Activated CD4-positive, alpha-beta T cell treated with anti-CD3 and anti-CD28 coated beads, Interleukin-2, Interleukin-6, amounts not matched to agents 100 ng/mL and 50 ng/mL, durations not matched to agents 16 hours and 8 hours (primary cell): ENCODE measurements around the gene TRIP10.

Source experiments
- DNase-seq: peaks from one replicate; pipeline ENCODE4 v3.0.0-alpha.2; 2020

Gene TRIP10

DNA sequence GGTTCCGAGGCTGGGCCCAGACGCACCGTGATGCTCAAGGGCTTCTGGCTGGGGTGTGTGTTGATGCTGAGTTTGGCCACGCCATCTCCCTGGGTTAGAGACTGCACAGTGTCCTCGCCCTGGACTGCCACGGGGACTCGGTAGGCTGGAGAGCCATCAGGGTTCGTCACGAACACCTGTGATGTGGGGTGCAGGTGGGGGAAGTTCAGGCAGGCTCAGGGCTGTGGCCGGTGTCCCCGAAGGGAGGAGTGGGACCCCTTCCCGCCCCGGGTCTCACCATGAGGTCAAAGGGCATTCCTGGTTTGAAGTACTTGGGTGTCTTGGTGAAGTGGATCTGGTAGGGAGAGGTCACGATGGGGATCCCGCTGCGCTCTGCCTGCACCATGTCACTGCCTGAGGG lies 27.2 kb upstream of the TRIP10 start:
- no peak for DNase-seq

DNA sequence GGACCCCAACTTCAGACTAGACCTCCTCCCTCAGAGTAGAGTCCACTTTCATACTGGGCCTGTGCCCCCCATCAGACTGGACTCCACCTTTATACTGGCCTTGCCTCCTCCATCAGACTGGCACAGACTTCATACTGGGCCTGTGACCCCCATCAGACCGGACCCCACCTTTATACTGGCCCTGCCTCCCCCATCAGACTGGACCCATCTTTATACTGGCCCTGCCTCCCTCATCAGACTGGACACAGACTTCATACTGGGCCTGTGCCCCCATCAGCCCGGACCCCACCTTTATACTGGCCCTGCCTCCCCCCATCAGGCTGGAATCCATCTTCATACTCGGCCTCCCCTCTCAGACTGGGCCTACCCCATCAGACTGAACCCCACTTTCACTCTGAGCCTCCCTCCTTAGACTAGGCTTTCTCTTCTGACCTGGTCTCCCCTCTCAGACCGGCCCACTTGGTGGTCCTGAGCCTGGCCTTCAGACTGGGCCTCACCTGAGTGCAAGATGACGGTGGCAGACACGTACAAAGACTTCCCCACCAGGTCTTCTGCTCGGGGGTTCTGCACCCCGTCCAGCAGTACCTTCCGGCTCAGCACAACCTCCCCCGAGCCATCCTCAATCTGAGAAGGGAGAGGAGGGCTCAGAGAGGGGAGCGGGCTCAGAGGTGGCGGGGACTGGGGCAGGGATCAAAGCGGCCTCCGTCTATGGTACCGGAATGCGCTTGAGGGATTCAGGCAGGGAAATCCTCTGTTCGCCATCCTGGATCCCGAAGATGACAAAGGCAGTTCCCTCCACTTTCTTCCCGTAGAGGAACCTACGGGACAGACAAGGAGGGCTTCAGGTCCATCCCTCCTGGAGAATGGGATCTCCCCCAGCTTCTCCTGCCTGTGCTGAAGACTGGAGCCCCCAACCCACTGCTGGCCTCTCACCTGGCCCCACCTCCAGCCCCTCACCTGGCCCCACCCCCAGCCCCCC lies 26.5 kb upstream of the TRIP10 start:
- no peak for DNase-seq

DNA sequence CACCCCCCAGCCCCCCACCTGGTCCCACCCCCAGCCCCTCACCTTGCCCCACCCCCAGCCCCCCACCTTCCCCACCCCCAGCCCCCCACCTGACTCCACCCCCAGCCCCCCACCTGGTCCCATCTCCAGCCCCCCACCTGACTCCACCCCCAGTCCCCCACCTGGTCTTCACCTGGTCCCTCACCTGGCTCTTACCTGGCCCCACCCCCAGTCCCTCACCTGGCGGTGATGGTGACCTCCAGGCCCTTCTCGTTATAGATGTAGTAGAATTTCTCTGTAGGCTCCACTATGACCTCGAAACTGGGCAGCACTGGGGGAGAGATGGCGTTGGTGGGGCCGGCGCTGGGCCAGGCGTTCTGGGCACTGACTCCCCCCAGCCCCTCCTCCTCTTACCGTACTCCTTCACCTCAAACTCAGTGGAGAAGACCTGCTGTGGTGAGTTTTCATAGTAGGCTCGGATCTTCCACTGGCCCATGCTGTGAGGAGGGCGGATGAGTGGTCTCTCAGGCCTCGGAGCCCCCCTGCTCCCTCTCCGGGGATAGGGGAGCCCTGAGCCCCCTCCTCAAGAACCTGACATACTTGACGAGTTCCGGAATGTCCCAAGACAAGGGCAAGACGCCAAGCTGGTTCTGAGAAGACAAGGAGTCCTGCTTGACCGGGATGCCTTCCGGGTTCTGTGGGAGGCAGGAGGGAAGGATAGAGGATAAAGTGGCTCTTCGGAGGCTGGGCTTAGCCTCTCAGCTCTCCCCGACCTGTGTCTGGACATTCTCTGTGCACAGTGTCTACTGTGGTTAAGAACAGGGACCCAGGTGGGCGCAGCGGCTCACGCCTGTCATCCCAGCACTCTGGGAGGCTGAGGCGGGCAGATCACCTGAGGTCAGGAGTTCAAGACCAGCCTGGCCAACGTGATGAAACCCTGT lies 25.4 kb upstream of the TRIP10 start:
- DNase-seq = no peak

DNA sequence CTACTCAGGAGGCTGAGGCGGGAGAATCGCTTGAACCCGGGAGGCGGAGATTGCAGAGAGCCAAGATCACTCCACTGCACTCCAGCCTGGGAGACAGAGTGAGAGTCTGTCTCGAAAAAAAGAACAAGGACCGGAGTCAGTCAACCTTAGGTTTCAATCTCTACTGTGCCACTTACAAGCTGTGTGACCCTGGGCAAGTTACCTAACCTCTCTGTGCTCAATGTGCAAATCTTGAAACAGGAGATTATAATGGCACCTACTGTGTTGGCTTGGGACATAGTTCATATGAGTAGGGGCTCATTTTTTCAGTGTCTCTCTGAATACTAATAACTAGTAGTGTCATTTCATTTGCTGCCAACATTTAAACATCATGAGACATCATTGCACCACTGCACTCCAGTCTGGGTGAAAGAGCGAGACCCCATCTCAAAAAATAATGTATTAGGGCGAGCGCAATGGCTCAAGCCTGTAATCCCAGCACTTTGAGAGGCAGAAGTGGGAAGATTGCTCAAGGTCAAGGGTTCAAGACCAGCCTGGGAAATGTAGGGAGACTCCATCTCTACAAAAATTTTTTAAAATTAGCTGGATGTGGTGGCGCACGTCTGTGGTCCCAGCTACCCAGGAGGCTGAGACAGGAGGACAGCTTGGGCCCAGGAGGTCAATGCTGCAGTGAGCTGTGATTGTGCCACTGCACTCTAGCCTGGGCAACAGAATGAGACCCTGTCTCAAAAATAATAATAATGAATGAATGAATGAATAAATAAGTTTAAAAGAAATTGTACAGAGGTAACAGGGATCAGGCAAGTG lies 24.5 kb upstream of the TRIP10 start:
- DNase-seq = no peak

DNA sequence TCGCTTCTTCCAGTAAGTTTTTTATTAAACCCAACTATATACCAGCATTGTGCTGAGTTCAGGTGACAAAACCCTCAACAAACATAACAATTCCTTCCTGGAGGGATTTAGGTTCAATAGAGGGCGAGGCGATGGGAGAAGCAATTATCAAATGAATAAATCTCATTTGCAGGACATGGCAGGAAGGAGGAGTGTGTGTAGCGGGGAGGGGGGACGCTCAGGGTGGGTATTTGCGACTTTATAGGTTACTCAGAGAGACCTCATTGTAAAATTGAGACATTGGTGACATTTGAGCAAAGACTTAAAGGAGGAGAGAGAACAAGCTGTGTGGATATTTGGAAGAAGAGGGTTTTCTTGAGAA lies 22.9 kb upstream of the TRIP10 start:
- DNase-seq = no peak

DNA sequence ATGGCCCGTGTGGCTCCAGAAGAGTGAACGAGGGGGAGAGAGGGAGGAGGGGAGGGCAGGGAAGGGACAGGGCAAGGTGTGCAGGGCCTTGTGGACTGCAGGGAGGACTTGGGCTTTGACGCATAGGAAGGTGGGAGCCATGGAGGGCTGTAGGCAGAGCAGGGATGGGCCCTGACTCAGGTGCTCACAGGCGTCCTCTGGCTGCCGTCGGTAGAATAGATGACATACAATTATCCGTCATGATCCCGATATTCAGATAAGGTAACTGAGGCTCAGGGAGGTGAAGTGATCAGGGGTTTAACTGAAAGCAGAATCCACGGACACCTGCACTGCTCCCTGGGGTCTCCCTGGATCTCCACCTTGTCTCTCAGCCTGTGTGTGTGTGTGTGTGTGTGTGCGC lies 22.4 kb upstream of the TRIP10 start:
- no peak for DNase-seq

DNA sequence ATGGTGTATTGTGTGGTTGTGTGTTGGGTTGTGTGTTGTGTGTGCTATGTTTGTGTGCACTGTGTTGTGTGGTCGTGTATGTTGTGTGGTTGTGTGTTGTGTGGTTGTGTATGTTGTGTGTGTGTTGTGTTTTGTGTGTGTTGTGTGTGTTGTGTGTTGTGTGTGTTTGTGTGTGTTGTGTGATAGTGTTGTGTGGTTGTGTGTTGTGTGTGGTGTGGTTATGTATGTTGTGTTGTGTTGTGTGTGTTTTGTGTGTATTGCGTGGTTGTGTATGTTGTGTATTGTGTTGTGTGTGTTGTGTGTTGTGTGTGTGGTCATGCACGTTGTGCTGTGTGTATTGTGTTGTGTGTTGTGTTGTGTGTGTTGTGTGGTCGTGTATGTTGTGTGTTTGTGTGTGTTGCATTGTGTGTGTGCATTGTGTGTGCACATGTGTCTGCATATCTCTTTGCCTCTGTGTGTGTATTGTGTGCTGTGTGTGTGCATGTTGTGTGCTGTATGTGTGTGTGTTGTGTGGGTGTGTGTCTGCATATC lies 22.0 kb upstream of the TRIP10 start:
- no peak for DNase-seq

DNA sequence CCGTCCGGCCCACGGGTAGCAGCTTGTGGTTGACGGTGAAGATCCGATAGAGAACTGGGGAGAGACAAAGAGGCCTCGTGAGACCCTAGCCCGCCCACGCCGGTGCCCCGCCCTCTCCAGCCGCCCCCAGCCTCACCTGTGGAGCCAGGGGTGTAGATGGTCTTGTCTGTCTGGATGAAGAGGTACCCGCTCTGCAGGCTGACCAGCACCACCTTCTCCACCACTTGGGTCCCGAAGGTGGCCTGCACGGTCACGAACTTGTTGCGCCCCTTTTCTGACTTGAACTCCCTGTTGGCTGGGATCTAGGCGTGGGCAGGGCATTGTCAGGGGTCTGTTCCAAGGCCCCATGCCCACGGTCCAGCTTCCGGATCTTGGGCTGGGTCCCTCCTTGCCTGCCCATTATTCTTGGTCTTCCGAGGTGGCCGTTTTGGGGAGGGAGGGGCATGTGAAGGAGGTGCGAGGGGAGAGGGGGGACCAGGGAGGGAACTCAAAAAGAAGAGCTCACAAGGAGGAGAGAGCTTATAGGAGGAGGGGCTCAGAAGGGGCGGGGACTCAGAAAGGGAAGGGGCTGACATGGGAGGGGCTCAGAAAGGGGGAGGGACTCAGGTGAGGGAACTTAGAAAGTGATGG lies 21.3 kb upstream of the TRIP10 start:
- DNase-seq = no peak

DNA sequence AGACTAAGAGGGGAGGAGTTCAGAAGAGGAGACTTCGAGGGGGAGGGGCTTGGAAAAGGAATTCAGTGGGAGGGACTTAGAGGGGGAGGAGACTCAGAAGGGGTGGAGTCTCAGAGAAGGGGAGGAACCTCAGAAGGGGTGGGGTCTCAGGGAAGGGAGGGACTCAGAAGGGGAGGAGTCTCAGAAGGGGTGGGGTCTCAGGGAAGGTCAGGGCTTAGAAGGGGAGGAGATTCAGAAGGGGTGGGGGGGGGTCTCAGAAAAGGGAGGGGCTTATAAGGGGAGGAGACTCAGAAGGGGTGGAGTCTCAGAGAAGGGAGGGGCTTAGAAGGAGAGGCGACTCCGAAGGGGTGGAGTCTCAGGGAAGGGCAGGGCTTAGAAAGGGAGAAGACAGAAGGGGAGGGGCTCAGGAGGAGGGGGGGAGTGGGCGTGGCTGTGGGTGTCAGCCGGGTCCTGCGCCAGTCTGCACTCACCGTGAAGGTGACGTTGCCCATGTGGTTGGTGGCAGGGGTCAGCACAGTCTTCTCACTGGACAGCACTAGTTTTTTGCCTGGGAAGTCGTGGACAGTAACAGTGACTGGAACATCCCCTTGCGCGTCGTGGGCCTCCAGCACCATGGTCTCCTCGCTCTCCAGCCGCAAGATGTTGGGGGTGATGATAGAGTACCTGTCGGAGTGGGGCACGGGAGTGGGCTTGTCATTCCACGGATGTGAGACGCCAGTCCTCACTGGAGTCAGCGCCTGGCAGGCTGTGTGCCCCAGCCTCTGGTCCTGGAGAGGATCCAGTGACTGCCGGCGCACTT lies 20.5 kb upstream of the TRIP10 start:
- DNase-seq = peak; percentile 37

DNA sequence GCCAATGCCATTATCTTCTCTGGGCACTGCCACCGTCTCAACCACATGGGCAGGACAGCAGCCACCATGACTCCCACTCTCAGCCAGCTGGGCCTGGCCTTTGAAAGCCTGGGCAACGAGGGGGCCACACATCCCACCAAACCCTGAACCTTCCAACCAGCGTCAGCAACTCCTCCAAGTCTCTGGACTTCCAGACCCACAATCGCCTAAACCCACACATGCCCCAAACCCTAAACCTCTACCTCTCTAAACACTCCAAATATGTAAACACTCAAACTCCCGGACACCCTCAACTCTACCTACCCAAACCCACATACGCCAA lies 20.0 kb upstream of the TRIP10 start:
- no peak for DNase-seq

DNA sequence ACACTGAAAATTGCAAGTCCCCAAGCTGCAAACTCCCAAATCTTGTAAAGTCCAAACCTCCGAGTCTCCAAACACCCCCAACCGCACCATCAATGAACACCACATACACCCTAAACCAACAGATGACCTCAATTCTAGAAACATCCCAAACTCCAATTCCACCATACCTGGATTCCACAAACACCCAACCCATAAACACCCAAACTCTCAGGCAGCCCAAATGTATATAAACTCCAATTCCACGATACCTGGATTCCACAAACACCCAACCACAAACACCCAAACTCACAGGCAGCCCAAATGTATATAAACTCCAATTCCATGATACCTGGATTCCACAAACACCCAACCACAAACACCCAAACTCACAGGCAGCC lies 19.5 kb upstream of the TRIP10 start:
- no peak for DNase-seq

DNA sequence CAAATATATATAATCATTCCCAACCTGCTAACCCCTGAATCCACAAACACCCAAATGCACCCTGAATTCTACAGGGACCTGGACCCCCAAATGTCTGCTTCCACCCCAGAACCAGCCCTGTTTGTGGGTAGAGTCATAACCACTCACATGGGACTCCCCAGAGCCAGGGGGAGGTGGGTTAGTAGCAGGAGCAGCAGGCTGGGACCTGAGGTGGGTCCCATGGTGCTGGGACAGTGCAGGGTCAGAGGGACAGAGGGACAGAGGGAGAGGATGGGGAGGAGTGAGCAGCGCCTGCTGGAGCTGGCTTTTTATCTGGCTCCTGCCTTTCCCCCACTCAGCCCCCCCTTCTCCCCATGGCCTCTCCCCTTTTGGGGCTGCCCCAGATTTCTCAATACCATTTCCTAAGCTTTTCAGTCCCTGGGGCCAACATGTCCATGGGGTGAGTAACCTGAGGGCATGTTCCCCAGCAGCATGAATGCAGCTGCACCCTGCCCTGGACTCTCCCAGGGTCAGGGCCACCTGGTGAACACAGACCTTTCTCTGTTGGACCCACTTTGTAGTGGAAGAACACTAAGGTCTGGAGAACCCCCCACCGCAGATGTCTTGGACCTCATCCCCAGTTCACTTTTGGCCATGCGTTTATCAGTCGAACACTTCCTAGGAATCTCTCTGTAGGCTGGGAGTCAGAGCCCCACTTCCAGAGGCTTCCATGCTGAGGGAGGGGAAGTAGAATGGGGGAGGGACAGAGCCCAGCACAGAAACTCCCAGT lies 18.9 kb upstream of the TRIP10 start, which contains the start of gene C3:
Gene C3 (minus strand): TSS at position 282 of the 769 bp plus-strand sequence. CDS start 61 bp downstream, at position 221.
- DNase-seq = no peak

DNA sequence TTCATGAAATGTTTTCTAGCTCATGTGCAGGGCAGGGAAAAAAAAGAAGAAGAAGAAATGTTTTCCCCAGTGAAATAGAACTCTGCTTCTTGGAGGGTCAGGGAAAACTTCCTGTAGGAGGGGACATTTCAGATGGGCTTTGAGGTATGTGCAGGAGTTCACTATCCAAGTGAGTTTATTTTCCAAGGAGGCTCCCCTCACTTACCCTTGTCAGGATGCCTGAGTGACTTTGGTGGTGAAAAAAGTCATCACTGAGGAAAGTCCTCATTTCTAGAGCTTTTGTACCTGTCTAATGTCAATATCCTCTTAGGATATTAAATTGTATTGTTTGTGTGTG lies 18.4 kb upstream of the TRIP10 start:
- no peak for DNase-seq

DNA sequence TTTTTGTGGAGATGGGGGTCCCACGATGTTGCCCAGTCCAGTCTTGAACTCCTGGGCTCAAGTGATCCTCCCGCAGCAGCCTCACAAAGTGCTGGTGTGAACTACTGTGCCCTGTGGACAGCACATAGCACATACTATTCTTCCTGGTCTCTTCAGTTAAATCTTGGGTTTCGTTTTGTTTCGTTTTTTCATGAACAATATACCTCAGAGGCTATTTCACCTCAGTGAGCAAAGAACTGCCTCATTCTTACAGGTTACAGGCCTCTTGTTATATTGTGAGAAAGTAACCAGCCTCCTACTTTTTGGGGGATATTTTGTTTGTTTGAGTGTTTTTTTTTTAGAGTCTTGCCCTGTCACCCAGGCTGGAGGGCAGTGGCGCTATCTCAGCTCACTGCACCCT lies 17.7 kb upstream of the TRIP10 start:
- no peak for DNase-seq

DNA sequence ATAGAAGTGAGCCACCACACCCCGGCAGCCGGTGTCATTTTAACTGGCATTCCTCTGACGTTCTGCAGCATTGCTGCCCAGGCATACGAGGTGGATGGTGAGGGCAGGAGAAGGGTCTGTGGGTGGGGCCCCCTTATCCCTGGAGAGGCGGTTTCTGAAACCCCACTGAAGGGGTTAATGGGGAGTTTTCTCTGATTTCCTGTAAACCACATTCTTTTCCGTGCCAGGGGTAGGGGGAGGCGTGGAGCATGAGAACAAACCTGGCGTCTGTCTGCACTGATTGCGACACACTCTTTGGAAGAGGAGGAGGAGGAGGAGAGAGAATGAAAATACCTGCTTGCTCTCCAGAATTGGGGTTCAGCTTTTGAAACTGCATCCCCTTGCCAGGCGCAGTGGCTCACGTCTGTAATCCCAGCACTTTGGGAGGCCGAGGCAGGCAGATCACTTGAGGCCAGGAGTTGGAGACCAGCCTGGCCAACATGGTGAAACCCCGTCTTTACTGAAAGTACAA lies 16.3 kb upstream of the TRIP10 start:
- no peak for DNase-seq

DNA sequence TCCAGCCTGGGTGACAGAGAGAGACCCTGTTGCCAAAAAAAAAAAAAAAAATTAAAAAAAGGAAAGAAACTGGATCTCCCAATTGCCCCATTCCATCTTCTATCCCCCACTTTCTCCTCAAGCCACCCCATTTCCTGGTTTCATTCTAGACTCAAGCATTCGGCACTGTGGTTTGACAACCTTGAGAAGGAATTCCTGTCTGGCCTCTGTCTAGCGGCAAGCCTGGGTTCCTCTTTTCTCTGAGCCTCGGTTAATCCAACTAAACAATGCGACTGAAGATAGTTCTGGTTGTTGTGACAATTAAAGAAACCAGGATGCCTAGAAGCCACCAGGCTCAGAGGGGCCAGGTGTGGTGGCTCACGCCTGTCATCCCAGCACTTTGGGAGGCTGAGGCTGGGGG lies 15.7 kb upstream of the TRIP10 start:
- DNase-seq = no peak

DNA sequence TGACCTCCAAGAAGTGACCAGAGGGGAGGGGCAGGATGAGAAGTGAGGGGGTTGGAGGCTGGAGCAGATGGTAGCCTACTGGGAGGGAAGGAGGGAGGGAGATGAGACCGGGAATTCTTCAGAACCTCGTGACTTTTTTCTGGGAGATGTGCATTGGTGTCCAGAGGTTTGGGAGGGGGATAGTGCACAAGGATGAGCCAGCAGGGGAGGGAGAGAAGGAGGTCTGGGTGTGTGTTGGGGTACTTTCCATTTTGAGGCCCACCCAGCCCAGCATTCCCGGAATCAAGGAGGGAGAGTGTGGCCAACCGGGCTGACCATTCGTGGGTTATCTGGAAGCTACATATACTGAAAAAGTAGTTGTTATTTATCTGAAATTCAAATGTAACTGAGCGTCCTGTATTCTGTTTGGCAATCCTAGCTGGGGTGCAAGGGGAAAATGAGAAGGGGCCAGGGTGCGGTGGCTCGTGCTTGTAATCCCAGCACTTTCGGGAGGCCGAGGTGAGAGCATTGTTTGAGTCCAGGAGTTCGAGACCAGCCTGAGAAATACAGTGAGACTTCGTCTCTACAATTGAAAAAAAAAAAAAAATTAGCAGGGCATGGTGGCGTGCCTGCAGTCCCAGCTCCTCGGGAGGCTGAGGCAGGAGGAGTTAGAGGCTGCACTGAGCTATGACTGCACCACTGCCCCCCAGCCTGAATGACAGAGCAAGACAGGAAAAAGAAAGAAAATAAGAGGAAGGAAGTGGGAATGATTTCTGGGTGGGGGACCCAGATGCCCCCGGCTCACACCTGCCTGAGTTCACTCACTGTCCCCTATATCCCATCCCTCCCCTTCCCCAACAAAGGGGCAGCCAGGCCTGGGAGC lies 14.6 kb upstream of the TRIP10 start:
- DNase-seq = no peak

DNA sequence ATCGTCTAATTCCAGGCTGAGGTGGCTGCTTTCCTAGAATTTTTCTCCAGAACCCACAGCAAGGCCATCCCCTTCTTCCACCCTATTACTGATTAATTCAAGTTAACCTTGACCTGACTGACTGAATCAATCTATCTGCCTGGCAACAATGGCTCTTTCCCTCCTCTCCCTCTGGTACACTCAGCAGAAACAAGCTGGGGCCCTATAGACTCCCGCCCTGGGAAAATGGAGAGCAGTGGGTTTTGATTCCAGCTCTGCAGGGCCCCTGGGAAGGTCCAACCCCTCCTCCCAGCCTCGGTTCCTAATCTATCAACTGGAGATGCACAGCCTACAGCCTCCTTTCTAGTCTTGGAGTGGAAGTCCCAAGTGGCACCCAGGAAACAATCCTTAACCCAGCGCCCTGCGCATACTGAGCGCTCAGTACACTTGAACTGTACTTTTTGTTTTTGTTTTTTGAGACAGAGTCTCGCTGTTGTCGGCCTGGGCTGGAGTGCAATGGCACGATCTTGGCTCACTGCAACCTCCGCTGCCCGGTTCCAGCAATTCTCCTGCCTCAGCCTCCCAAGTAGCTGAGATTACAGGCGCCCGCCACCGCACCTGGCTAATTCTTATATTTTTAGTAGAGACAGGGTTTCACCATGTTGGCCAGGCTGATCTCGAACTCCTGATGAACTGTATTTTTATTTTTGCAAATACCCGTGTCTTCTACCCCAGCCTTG lies 13.8 kb upstream of the TRIP10 start:
- no peak for DNase-seq

DNA sequence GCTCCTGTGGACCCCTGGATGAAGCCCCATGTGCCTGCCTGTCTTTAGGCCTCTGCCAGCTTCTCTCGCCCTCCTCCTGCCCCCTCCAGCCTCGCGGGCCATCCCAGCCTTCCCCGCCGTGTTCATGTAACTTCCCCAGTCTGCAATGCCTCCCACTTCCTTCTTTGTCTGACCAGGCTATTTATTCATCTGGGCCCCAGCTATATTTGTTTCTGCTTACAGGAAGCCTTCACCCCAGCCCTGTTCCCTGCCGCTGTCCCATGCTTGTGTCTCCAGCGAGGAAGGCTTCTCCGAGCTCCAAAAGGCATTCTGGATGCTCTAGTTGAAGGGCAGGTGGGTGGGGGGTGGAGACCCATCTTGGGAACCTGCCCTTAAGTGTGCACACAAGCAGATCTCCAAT lies 11.1 kb upstream of the TRIP10 start:
- DNase-seq = no peak
